Osteocyte (in vitro differentiated cells): Measurements from ENCODE around the gene H1-8. TPM values are rescaled to one million over a fixed set of nuclear protein-coding genes. Genes with fewer than 3 reads are reported as not detected.

Source experiments
- DNase-seq: peaks from one replicate; pipeline ENCODE4 v3.0.0; 2021; ENCODE audit warnings: mixed read lengths; ENCODE audit not compliant: unreplicated experiment; ENCODE audit errors: extremely low spot score
- H3K27ac Mint-ChIP-seq: one replicate; pipeline ENCODE4 v1.8.0; 2021; ENCODE audit warnings: mild to moderate bottlenecking, mixed read lengths; ENCODE audit not compliant: unreplicated experiment
- H3K27me3 Mint-ChIP-seq: one replicate; pipeline ENCODE4 v1.8.0; 2021; ENCODE audit warnings: mixed read lengths; ENCODE audit not compliant: unreplicated experiment
- H3K36me3 Mint-ChIP-seq: one replicate; pipeline ENCODE4 v1.8.0; 2021; ENCODE audit warnings: mixed read lengths; ENCODE audit not compliant: unreplicated experiment
- H3K4me1 Mint-ChIP-seq: one replicate; pipeline ENCODE4 v1.8.0; 2021; ENCODE audit warnings: mixed read lengths; ENCODE audit not compliant: unreplicated experiment
- H3K4me3 Mint-ChIP-seq: one replicate; pipeline ENCODE4 v1.8.0; 2021; ENCODE audit warnings: mild to moderate bottlenecking, moderate library complexity, mixed read lengths; ENCODE audit not compliant: unreplicated experiment
- H3K9me3 Mint-ChIP-seq: one replicate; pipeline ENCODE4 v1.8.0; 2021; ENCODE audit warnings: mixed read lengths; ENCODE audit not compliant: unreplicated experiment
- CTCF ChIP-seq: fragments of 200-600 bp; sonication (generic); IDR thresholded peaks from 2 replicates; pipeline ENCODE4 v1.5.0; 2021; ENCODE audit warnings: antibody characterized with exemption, mild to moderate bottlenecking, moderate library complexity
- total RNA-seq: library from RNA; stranded (reverse); gene quantifications from 2 replicates; pipeline ENCODE4 v1.2.1, GENCODE V29; 2021

Gene H1-8
- total RNA-seq, 1 donor from 2014 or later = not detected

DNA sequence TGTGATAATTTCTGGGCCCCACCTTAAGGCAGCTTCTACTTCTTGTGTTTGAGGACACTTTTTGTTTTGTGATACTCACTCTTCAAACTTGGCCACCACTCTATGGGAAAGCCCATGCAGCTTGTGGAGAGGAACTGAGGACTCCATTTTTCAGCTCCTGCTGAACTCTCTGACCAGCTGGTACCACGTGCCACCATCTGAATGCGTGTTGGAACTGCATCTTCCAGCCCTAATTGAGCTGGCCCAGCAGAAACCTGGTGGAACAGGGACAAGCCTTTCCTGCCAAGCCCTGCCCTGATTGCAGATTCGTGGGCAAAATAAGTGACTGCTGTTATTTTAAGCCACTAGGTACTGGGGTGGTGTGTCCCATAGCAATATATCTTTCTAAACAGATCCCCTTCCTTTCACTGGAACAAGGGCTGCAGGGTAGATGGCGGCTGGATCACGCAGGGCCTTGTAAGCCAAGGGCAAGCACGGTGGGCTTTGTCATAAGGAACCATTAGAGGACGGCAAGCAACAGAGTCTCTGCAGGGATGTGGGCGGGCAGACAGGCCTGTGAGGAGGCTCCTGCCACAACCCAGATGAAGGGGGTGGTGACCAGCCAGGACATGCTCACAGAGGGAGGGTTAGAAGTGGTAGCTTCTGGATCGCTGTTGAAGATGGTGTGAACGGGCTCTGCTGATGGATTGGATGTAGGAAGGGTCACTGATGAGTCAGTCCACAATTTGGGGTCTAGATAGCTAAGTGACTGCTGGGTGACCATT lies 9.5 kb downstream of the H1-8 start:
- peak overlapping the region; percentile 64 for H3K27ac Mint-ChIP-seq
- no peak overlapping the region for H3K4me3 Mint-ChIP-seq
- H3K9me3 Mint-ChIP-seq = no peaks in the 10 kb centered on the region
- H3K27me3 Mint-ChIP-seq = no peaks in the 10 kb centered on the region
- no peak for TF ChIP-seq CTCF
- H3K36me3 Mint-ChIP-seq = peaks cover 13% of the 10 kb centered on the region
- peaks cover 50% of the 10 kb centered on the region for H3K4me1 Mint-ChIP-seq
- no peak for DNase-seq

DNA sequence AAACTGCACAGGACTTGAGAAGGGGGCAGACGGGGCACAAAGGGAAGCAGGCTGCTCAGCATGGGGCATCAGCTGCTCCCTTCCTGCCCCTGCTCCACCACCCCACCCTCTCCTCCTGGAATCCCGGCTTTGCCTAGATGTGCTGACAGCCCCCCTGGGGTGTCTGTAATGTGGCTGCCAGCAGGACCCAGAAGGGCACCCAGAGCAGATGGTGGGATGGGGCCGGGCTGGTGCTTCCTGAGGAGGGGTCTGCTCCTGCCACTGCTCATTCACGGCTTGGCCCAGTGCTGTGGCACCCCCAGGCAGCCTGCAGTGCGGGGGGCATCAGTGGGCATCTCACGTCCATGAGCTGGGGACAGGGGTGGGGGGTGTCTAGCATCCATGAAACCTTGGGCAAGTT lies 10.2 kb downstream of the H1-8 start:
- no peak for DNase-seq
- H3K36me3 Mint-ChIP-seq = peaks cover 20% of the 10 kb centered on the region
- no peak overlapping the region for H3K4me3 Mint-ChIP-seq
- TF ChIP-seq CTCF = no peak
- H3K27me3 Mint-ChIP-seq = no peaks in the 10 kb centered on the region
- H3K4me1 Mint-ChIP-seq = peaks cover 56% of the 10 kb centered on the region
- H3K27ac Mint-ChIP-seq = no peak overlapping the region
- no peaks in the 10 kb centered on the region for H3K9me3 Mint-ChIP-seq

- no peak for DNase-seq
- Mint-ChIP-seq H3K27ac (no peak overlapping the region), H3K4me3 (no peak overlapping the region), H3K27me3 (no peaks in the 10 kb centered on the region), H3K36me3 (peaks cover 23% of the 10 kb centered on the region), H3K4me1 (peaks cover 60% of the 10 kb centered on the region), H3K9me3 (no peaks in the 10 kb centered on the region)
- no peak for TF ChIP-seq CTCF
These were observed 10.7 kb downstream of the H1-8 start for GRCh38 chr3:129553719-129554118.

DNA sequence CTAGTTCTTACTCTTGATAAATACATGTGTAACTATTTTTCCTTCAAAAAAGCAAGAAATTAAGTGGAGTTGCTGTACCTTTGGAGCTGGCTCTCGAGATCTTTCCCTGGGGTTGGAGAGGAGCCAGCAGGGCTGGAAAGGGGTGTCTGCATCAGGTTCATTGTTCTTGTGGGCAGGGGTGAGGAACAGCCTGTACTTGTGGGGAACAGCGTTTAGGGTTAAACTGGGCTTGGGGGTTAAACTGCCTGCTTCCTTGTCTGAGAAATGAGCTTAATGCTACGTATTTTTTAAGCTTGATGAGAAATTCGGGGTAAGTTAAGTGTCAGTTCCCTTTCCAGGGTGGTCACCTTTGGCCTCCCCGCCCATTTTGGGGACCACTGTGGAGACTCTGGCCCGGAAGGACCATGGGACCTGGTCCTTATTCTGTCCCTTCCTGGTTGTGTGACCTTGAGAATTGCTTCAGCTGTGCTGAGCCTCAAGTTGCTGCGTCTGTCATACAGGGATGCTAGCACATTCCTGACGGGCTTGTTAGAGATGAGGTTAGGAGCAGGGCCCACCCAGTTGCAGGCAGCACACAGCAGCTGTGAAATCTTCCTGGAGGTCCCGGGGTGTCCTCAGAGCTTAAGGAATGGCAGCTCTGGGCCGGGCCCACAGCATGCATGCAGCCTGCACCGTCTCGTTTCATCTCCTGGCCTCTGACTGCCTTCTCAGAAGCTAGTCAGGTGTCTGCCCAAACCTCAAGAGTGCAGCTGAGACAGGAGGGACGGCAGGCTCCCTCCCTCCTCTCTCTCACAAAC lies 11.6 kb downstream of the H1-8 start:
- H3K36me3 Mint-ChIP-seq = peaks cover 23% of the 10 kb centered on the region
- no peaks in the 10 kb centered on the region for H3K9me3 Mint-ChIP-seq
- H3K27me3 Mint-ChIP-seq = no peaks in the 10 kb centered on the region
- H3K4me1 Mint-ChIP-seq = peaks cover 64% of the 10 kb centered on the region
- no peak overlapping the region for H3K4me3 Mint-ChIP-seq
- no peak for TF ChIP-seq CTCF
- no peak for DNase-seq
- peak overlapping the region; percentile 60 for H3K27ac Mint-ChIP-seq

- Mint-ChIP-seq H3K4me3 (no peak overlapping the region), H3K9me3 (no peaks in the 10 kb centered on the region), H3K36me3 (peaks cover 23% of the 10 kb centered on the region), H3K4me1 (peaks cover 70% of the 10 kb centered on the region), H3K27ac (no peak overlapping the region), H3K27me3 (no peaks in the 10 kb centered on the region)
- DNase-seq = no peak
- no peak for TF ChIP-seq CTCF
These were observed 12.2 kb downstream of the H1-8 start for GRCh38 chr3:129555153-129555550.
